GM10266 (cell line): Measurements from ENCODE around the gene TNKS2.

Experiments used
- DNase-seq: peaks from one replicate; pipeline ENCODE4 v3.0.0; 2012; ENCODE audit errors: extremely low spot score
- CTCF ChIP-seq: IDR thresholded peaks from 2 replicates; pipeline ENCODE4 v1.5.1; 2012; ENCODE audit warnings: mild to moderate bottlenecking, low read depth; ENCODE audit not compliant: control insufficient read depth, insufficient read depth; ENCODE audit errors: missing control alignments

The TNKS2 gene

DNA sequence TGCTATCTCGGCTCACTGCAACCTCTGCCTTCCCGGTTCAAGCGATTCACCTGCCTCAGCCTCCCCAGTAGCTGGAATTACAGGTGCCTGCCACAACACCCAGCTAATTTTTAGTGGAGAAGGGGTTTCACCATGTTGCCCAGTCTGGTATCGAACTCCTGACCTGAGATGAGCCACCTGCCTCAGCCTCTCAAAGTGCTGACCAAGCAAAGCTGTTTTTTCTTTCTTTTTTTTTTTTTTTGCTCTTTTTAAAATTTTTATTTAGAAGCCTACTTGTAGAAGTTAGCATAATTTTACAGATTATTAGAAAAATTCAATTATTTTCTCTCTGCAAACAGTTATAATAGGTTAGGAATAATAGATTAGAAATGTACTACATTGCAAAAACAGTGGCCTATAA lies 112.2 kb downstream of the TNKS2 start:
- no peak for TF ChIP-seq CTCF
- DNase-seq = no peak
